Kidney (tissue), 14 donors: ENCODE measurements around the gene RASL12. TPM values are rescaled to one million over a fixed set of nuclear protein-coding genes. Genes with fewer than 3 reads are reported as not detected.
"Not testable (repeated sequence)": the region's sequence is repeated elsewhere in the genome, so short reads cannot be mapped to it uniquely, and the experiment has no call there.

Experiments used
- DNase-seq, 5 donors: peaks; one replicate each; pipeline ENCODE4 v3.0.0-alpha.2; 2013 to 2020
- FAIRE-seq: peaks from 2 replicates; lab custom pipeline; 2012; peaks lifted over from hg19 to GRCh38; lab: Jason Lieb, UNC
- H3K27ac ChIP-seq, 2 donors: one replicate each; pipeline ENCODE4 v1.7.0; 2013; ENCODE audit warnings: low read depth in 2 of 2, low read length in 2 of 2, inconsistent platforms in 1 of 2
- H3K27me3 ChIP-seq: one replicate; pipeline ENCODE4 v1.7.1; 2013; ENCODE audit warnings: low read length, inconsistent platforms; ENCODE audit not compliant: control insufficient read depth, insufficient read depth
- H3K36me3 ChIP-seq, 3 donors: one replicate each; pipeline versions ENCODE4 v1.7.0 to v1.7.1; 2013; ENCODE audit warnings: low read length in 3 of 3, control low read depth in 1 of 3, inconsistent platforms in 1 of 3; ENCODE audit not compliant: insufficient read depth in 3 of 3, control insufficient read depth in 2 of 3
- H3K4me1 ChIP-seq, 3 donors: one replicate each; pipeline versions ENCODE4 v1.7.0 to v1.7.1; 2013; ENCODE audit warnings: low read length in 3 of 3, inconsistent platforms in 1 of 3, low read depth in 1 of 3; ENCODE audit not compliant: control insufficient read depth in 2 of 3, insufficient read depth in 2 of 3
- H3K4me3 ChIP-seq, 3 donors: one replicate each; pipeline versions ENCODE4 v1.7.0 to v1.8.1; 2013; ENCODE audit warnings: low read length in 3 of 3, control low read depth in 1 of 3, inconsistent platforms in 1 of 3
- H3K9ac ChIP-seq, 3 donors: one replicate each; pipeline versions ENCODE4 v1.7.0 to v1.7.1; 2013; ENCODE audit warnings: low read length in 3 of 3, control low read depth in 1 of 3, inconsistent platforms in 1 of 3
- H3K9me3 ChIP-seq, 3 donors: one replicate each; pipeline versions ENCODE4 v1.7.0 to v1.7.1; 2013; ENCODE audit warnings: low read length in 3 of 3, control low read depth in 1 of 3, inconsistent platforms in 1 of 3; ENCODE audit not compliant: control insufficient read depth in 2 of 3, insufficient read depth in 1 of 3
- CTCF ChIP-seq: IDR thresholded peaks from 3 replicates; pipeline ENCODE4 v1.5.1; 2012; ENCODE audit warnings: mild to moderate bottlenecking, moderate library complexity, borderline replicate concordance; ENCODE audit not compliant: insufficient read depth; ENCODE audit errors: extremely low read depth
- intact Hi-C: fragments of 100-400 bp; cut with DNase I; formaldehyde crosslinking; loops from one replicate; pipeline ENCODE4 v1.11.1; 2022
- polyA plus RNA-seq: library from polyadenylated mRNA; stranded (reverse); fragments of 350-450 nt; fragmentation: Illumina TruSeq; extraction: RNeasy Lipid Tissue Mini Kit (QIAGEN cat#74804); gene quantifications from one replicate; pipeline ENCODE4 v1.2.3, GENCODE V29; 2014; ENCODE audit warnings: low read depth, low replicate concordance; ENCODE audit not compliant: insufficient read depth
- total RNA-seq: library from RNA; stranded (reverse); fragmentation: NEBNext Ultra II Directional; extraction: Animal tissue kit (Norgen Biotek cat#: 25700); gene quantifications from one replicate; pipeline ENCODE4 v1.2.1, GENCODE V29; 2021
- donor health status: control.
- donor health status: control.
- donor health status: control.
- donor health status: control.
- donor health status: control.
- donor health status: DM: yes; HTN: yes; CAD: no.
- donor health status: Normal renal cell carcinoma (clear cell type).

The RASL12 gene
- total and polyA plus RNA-seq, 2 donors from 2014 or later, result 6.7 to 7.6 TPM

GRCh38 chr15:65048241-65048640 lies 19.6 kb downstream of the RASL12 start:
- intact Hi-C loops, result no loop called here
- peak in 1 of 5 donors; percentile 31 for DNase-seq
- no peak for FAIRE-seq
- no peak overlapping the region for H3K9ac ChIP-seq
- no peak overlapping the region for H3K27ac ChIP-seq
- no peaks in the 10 kb centered on the region for H3K36me3 ChIP-seq
- TF ChIP-seq CTCF, result no peak
- H3K9me3 ChIP-seq, result no peaks in the 10 kb centered on the region
- H3K4me1 ChIP-seq, result peaks cover 5 to 20% (median 14%) of the 10 kb centered on the region in 3 donors
- no peaks in the 10 kb centered on the region for H3K27me3 ChIP-seq
- H3K4me3 ChIP-seq, result no peak overlapping the region

- intact Hi-C loops, result no loop called here
- Histone ChIP-seq H3K36me3 (no peaks in the 10 kb centered on the region), H3K9me3 (no peaks in the 10 kb centered on the region), H3K27me3 (no peaks in the 10 kb centered on the region), H3K9ac (peak within 1 kb of the TSS in 1 of 3 donors; percentile 63), H3K4me1 (peaks cover 5 to 20% (median 17%) of the 10 kb centered on the region in 3 donors), H3K27ac (peak within 1 kb of the TSS; percentile 82 to 84), H3K4me3 (peak within 1 kb of the TSS; percentile 16 to 65 (median 65))
- DNase-seq (peak; percentile 59 to 82 (median 70)), FAIRE-seq (no peak)
- TF ChIP-seq CTCF, result no peak
Observed at GRCh38 chr15:65044724-65045481, 22.9 kb downstream of the RASL12 start, which contains the start of gene SLC51B. Gene SLC51B (plus strand): TSS chr15:65045387. CDS start chr15:65050005, 4,618 bp downstream.

- DNase-seq, result peak in 3 of 5 donors; percentile 50 to 81 (median 70)
- FAIRE-seq, intact Hi-C loops, H3K4me3 ChIP-seq, H3K27me3 ChIP-seq, H3K9me3 ChIP-seq, H3K36me3 ChIP-seq, H3K9ac ChIP-seq: not testable (repeated sequence)
- Histone ChIP-seq H3K4me1 (peaks cover 5 to 20% (median 12%) of the 10 kb centered on the region in 3 donors), H3K27ac (peak overlapping the region; percentile 26 to 84)
Observed at GRCh38 chr15:65044218-65044617, 23.6 kb downstream of the RASL12 start.

- H3K27ac ChIP-seq, result peak overlapping the region; percentile 30 to 67
Observed at GRCh38 chr15:65042776-65043327, 24.9 kb downstream of the RASL12 start.

More at GRCh38 chr15:65042776-65043327, 24.9 kb downstream of the RASL12 start:
- H3K9me3 ChIP-seq, result no peaks in the 10 kb centered on the region
- H3K4me1 ChIP-seq, result peaks cover 5 to 20% (median 12%) of the 10 kb centered on the region in 3 donors
- H3K36me3 ChIP-seq, result no peaks in the 10 kb centered on the region
- no peak overlapping the region for H3K9ac ChIP-seq
- no peak overlapping the region for H3K4me3 ChIP-seq
- no peaks in the 10 kb centered on the region for H3K27me3 ChIP-seq
- intact Hi-C loops, result no loop called here
- no peak for FAIRE-seq
- no peak for TF ChIP-seq CTCF
- DNase-seq, result no peak
